SK-N-SH (cell line): ENCODE data around the gene SOX13. TPM values are rescaled to one million over a fixed set of nuclear protein-coding genes. Genes with fewer than 3 reads are reported as not detected.

Experiments
- CTCF ChIA-PET: fragments of 300-600, 350-600 bp; formaldehyde crosslinking; extraction: SDS; loops from one replicate; lab custom pipeline; 2021; lab: Yijun Ruan, JAX
- POLR2A ChIA-PET: fragments of 350-600 bp; sonication (Branson Sonifier 250); formaldehyde crosslinking; extraction: SDS; loops from one replicate; lab custom pipeline; 2020; ENCODE audit warnings: antibody characterized with exemption, inconsistent platforms; lab: Yijun Ruan, JAX
- DNase-seq: peaks from one replicate; pipeline ENCODE4 v3.0.0; 2012
- H2AFZ ChIP-seq: fragments of 200-600 bp; sonication (generic); 2 replicates; pipeline ENCODE4 v1.8.1; 2016; ENCODE audit warnings: antibody characterized with exemption, mild to moderate bottlenecking, low read depth
- H3F3A ChIP-seq: fragments of 200-600 bp; sonication (generic); replicated peaks from 2 replicates; pipeline ENCODE3; 2016; ENCODE audit warnings: antibody characterized with exemption, mild to moderate bottlenecking; ENCODE audit not compliant: insufficient read depth
- H3K27ac ChIP-seq, 2 experiments: fragments of 200-500 bp in 1 of 2; fragments of 200-600 bp in 1 of 2; sonication (Bioruptor generic) in 1 of 2; sonication (generic), shearing (Covaris generic) in 1 of 2; 2 replicates each; pipeline versions ENCODE4 v1.5.1 to v1.6.1; 2014 to 2016; ENCODE audit warnings: low read depth in 2 of 2, inconsistent platforms in 1 of 2, low read length in 1 of 2, mild to moderate bottlenecking in 1 of 2, mixed read lengths in 1 of 2
- H3K27me3 ChIP-seq: fragments of 200-600 bp; sonication (generic), shearing (Covaris generic); 2 replicates; pipeline ENCODE4 v1.6.1; 2016; ENCODE audit warnings: mixed run types; ENCODE audit not compliant: insufficient read depth
- H3K36me3 ChIP-seq, 2 experiments: fragments of 200-500 bp in 1 of 2; fragments of 200-600 bp in 1 of 2; sonication (Bioruptor generic) in 1 of 2; sonication (generic) in 1 of 2; replicated peaks in 1 of 2; 2 replicates each; pipeline versions ENCODE3 to v1.5.1; 2014 to 2016; ENCODE audit warnings: low read length in 1 of 2, mild to moderate bottlenecking in 1 of 2; ENCODE audit not compliant: insufficient read depth in 2 of 2, control insufficient read depth in 1 of 2
- H3K4me1 ChIP-seq, 2 experiments: fragments of 200-500 bp in 1 of 2; fragments of 200-600 bp in 1 of 2; sonication (Bioruptor generic) in 1 of 2; sonication (generic), shearing (Covaris generic) in 1 of 2; 2 replicates each; pipeline versions ENCODE4 v1.5.1 to v1.6.1; 2014 to 2016; ENCODE audit warnings: low read depth in 1 of 2, low read length in 1 of 2, mixed run types in 1 of 2; ENCODE audit not compliant: insufficient read depth in 2 of 2, control insufficient read depth in 1 of 2
- H3K4me2 ChIP-seq: fragments of 200-600 bp; sonication (generic), shearing (Covaris generic); 2 replicates; pipeline ENCODE4 v1.6.1; 2017; ENCODE audit warnings: mixed run types
- H3K4me3 ChIP-seq, 2 experiments: fragments of 200-500 bp in 1 of 2; fragments of 200-600 bp in 1 of 2; sonication (Bioruptor generic) in 1 of 2; sonication (generic), shearing (Covaris generic) in 1 of 2; 2 replicates each; pipeline versions ENCODE4 v1.5.1 to v1.8.1; 2014 to 2016; ENCODE audit warnings: low read depth in 2 of 2, inconsistent platforms in 1 of 2, low read length in 1 of 2, mild to moderate bottlenecking in 1 of 2, mixed read lengths in 1 of 2, moderate library complexity in 1 of 2
- H3K79me2 ChIP-seq: fragments of 200-600 bp; sonication (generic); 2 replicates; pipeline ENCODE4 v1.8.1; 2017; ENCODE audit warnings: mild to moderate bottlenecking; ENCODE audit not compliant: insufficient read depth
- H3K9ac ChIP-seq: fragments of 200-600 bp; sonication (generic); 2 replicates; pipeline ENCODE4 v1.6.1; 2017; ENCODE audit warnings: mixed run types
- H3K9me2 ChIP-seq: fragments of 200-600 bp; sonication (generic); 2 replicates; pipeline ENCODE4 v1.6.1; 2017; ENCODE audit warnings: mixed run types
- H3K9me3 ChIP-seq: fragments of 200-600 bp; sonication (generic); 2 replicates; pipeline ENCODE4 v1.6.1; 2017; ENCODE audit warnings: mixed run types, mild to moderate bottlenecking, moderate library complexity
- H4K20me1 ChIP-seq: fragments of 200-600 bp; sonication (generic); 2 replicates; pipeline ENCODE4 v1.6.1; 2017; ENCODE audit warnings: mild to moderate bottlenecking, mixed run types; ENCODE audit not compliant: insufficient read depth
- CTCF ChIP-seq: fragments of 200-600 bp; sonication (generic); IDR thresholded peaks from 2 replicates; pipeline ENCODE4 v1.6.1; 2017; ENCODE audit warnings: antibody characterized with exemption, mild to moderate bottlenecking, moderate library complexity
- EZH2phosphoT487 ChIP-seq: fragments of 200-600 bp; sonication (generic); IDR thresholded peaks from 2 replicates; pipeline ENCODE4 v1.6.1; 2017; ENCODE audit warnings: low read depth, mixed run types, mild to moderate bottlenecking, antibody characterized with exemption, moderate library complexity, borderline replicate concordance
- FOSL2 ChIP-seq: IDR thresholded peaks from 2 replicates; pipeline ENCODE4 v1.4.0; 2012; ENCODE audit warnings: low read depth, mild to moderate bottlenecking, moderate library complexity, borderline replicate concordance
- FOXM1 ChIP-seq: IDR thresholded peaks from 2 replicates; pipeline ENCODE4 v1.4.0; 2012; ENCODE audit warnings: low read depth, mild to moderate bottlenecking
- GATA2 ChIP-seq: sonication (generic); formaldehyde crosslinking; IDR thresholded peaks from 2 replicates; pipeline ENCODE4 v1.5.0; 2020; ENCODE audit warnings: mild to moderate bottlenecking, missing genetic modification reagents
- JUND ChIP-seq: IDR thresholded peaks from 2 replicates; pipeline ENCODE4 v1.4.0; 2012
- MEF2A ChIP-seq: IDR thresholded peaks from 2 replicates; pipeline ENCODE4 v1.4.0; 2012; ENCODE audit warnings: low read depth, borderline replicate concordance
- MXI1 ChIP-seq: IDR thresholded peaks from 2 replicates; pipeline ENCODE4 v1.6.1; 2012; ENCODE audit warnings: mild to moderate bottlenecking, low read depth, low read length, improper control_type of control experiment
- NFIC ChIP-seq: IDR thresholded peaks from 2 replicates; pipeline ENCODE4 v1.4.0; 2012; ENCODE audit warnings: borderline replicate concordance
- POLR2AphosphoS5 ChIP-seq: IDR thresholded peaks from 2 replicates; pipeline ENCODE4 v1.6.1; 2012; ENCODE audit warnings: low read depth, low read length
- RAD21 ChIP-seq: IDR thresholded peaks from 2 replicates; pipeline ENCODE4 v1.6.1; 2012; ENCODE audit warnings: mild to moderate bottlenecking, low read length
- TEAD4 ChIP-seq: IDR thresholded peaks from 2 replicates; pipeline ENCODE4 v1.4.0; 2012; ENCODE audit warnings: mild to moderate bottlenecking, borderline replicate concordance; ENCODE audit not compliant: insufficient read depth
- WGBS: methylation state at CpG from one replicate; pipeline ENCODE4 v1.1.6; 2017; ENCODE audit warnings: low lambda C conversion rate; 5-methylcytosine and 5-hydroxymethylcytosine counted together
- polyA plus RNA-seq, 3 experiments: library from polyadenylated mRNA; depleted of rRNA; stranded (reverse); fragments of >200 nt; gene quantifications; 2 replicates each; pipeline ENCODE4 v1.2.3, GENCODE V29; 2012
- TF ChIP-seq, protein P1 (sequence below): fragments of 150-350 bp; IDR thresholded peaks from 2 replicates; pipeline ENCODE4 v1.6.1; 2016; ENCODE audit warnings: mild to moderate bottlenecking, low read depth, low read length
- TF ChIP-seq, protein P2 (sequence below): IDR thresholded peaks from 2 replicates; pipeline ENCODE4 v1.6.1; 2012; ENCODE audit warnings: mild to moderate bottlenecking, low read depth, low read length, moderate library complexity
- TF ChIP-seq, protein P3 (sequence below): IDR thresholded peaks from 2 replicates; pipeline ENCODE4 v1.4.0; 2012; ENCODE audit warnings: low read depth

The SOX13 gene
- polyA plus RNA-seq, 1 of the 3 experiments (the other 2 are of a cell fraction) = 10.6 TPM

DNA sequence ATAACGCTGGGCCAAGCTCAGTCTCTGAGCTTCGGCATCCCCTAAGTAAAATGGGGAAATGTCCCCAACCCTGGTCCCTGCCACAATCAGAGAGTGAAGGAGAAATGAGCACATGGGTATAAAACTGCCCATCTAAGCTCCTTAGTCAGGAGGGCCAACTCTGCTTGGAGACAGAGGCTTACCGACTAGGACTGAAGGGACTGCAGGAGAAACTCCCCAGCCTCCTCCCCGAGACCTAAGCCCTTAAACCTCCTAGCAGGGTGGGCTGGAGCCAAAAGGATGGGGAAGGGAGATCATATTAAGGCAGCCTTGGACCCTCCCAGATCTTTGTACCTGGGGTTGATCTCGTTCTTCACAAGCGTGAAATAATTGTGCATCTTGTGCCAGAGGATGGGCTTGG lies 73.4 kb downstream of the SOX13 start:
- no peak overlapping the region for H3K27ac ChIP-seq
- ChIA-PET POLR2A (no interaction called here), CTCF (interaction anchor here (2.3 kb wide), 1 partner anchor 17 kb away, joined by 16 read pairs; no protein-coding TSS in a partner anchor)
- peaks cover 0 to 4% of the 10 kb centered on the region in 2 experiments for H3K36me3 ChIP-seq
- H4K20me1 ChIP-seq = no peaks in the 10 kb centered on the region
- no peak overlapping the region for H2AFZ ChIP-seq
- H3K79me2 ChIP-seq = no peaks in the 10 kb centered on the region
- 89% methylated on average over 5 of the region's 6 CpGs for WGBS
- no peaks in the 10 kb centered on the region for H3K9me3 ChIP-seq
- no peaks in the 10 kb centered on the region for H3K9me2 ChIP-seq
- H3F3A ChIP-seq = no peaks in the 10 kb centered on the region
- no peaks in the 10 kb centered on the region for H3K27me3 ChIP-seq
- TF ChIP-seq GATA2 (CRISPR knock-in tag) = no peak
- TF ChIP-seq, protein P1, sequence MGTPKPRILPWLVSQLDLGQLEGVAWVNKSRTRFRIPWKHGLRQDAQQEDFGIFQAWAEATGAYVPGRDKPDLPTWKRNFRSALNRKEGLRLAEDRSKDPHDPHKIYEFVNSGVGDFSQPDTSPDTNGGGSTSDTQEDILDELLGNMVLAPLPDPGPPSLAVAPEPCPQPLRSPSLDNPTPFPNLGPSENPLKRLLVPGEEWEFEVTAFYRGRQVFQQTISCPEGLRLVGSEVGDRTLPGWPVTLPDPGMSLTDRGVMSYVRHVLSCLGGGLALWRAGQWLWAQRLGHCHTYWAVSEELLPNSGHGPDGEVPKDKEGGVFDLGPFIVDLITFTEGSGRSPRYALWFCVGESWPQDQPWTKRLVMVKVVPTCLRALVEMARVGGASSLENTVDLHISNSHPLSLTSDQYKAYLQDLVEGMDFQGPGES = no peak
- TF ChIP-seq MXI1 = no peak
- no peak for TF ChIP-seq NFIC
- TF ChIP-seq, protein P2, sequence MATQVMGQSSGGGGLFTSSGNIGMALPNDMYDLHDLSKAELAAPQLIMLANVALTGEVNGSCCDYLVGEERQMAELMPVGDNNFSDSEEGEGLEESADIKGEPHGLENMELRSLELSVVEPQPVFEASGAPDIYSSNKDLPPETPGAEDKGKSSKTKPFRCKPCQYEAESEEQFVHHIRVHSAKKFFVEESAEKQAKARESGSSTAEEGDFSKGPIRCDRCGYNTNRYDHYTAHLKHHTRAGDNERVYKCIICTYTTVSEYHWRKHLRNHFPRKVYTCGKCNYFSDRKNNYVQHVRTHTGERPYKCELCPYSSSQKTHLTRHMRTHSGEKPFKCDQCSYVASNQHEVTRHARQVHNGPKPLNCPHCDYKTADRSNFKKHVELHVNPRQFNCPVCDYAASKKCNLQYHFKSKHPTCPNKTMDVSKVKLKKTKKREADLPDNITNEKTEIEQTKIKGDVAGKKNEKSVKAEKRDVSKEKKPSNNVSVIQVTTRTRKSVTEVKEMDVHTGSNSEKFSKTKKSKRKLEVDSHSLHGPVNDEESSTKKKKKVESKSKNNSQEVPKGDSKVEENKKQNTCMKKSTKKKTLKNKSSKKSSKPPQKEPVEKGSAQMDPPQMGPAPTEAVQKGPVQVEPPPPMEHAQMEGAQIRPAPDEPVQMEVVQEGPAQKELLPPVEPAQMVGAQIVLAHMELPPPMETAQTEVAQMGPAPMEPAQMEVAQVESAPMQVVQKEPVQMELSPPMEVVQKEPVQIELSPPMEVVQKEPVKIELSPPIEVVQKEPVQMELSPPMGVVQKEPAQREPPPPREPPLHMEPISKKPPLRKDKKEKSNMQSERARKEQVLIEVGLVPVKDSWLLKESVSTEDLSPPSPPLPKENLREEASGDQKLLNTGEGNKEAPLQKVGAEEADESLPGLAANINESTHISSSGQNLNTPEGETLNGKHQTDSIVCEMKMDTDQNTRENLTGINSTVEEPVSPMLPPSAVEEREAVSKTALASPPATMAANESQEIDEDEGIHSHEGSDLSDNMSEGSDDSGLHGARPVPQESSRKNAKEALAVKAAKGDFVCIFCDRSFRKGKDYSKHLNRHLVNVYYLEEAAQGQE = no peak
- TF ChIP-seq POLR2AphosphoS5 = no peak
- TF ChIP-seq JUND = no peak
- TF ChIP-seq FOXM1 = no peak
- no peak for TF ChIP-seq CTCF
- no peak for TF ChIP-seq RAD21
- TF ChIP-seq TEAD4 = no peak
- TF ChIP-seq FOSL2 = no peak
- TF ChIP-seq MEF2A = no peak
- TF ChIP-seq, protein P3, sequence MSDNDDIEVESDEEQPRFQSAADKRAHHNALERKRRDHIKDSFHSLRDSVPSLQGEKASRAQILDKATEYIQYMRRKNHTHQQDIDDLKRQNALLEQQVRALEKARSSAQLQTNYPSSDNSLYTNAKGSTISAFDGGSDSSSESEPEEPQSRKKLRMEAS = no peak
- TF ChIP-seq EZH2phosphoT487 = no peak
- no peak for DNase-seq
- no peak overlapping the region for H3K9ac ChIP-seq
- no peak overlapping the region for H3K4me3 ChIP-seq
- H3K4me2 ChIP-seq = no peak overlapping the region
- H3K4me1 ChIP-seq = peaks cover 0 to 11% of the 10 kb centered on the region in 2 experiments; a peak in 1 of 4 replicates
